ENCODE results near the gene TANC1. TPM values are rescaled to one million over a fixed set of nuclear protein-coding genes. Genes with fewer than 3 reads are reported as not detected.

Gene TANC1
- total RNA-seq, 1 donor from 2014 or later: 30.3 TPM

DNA sequence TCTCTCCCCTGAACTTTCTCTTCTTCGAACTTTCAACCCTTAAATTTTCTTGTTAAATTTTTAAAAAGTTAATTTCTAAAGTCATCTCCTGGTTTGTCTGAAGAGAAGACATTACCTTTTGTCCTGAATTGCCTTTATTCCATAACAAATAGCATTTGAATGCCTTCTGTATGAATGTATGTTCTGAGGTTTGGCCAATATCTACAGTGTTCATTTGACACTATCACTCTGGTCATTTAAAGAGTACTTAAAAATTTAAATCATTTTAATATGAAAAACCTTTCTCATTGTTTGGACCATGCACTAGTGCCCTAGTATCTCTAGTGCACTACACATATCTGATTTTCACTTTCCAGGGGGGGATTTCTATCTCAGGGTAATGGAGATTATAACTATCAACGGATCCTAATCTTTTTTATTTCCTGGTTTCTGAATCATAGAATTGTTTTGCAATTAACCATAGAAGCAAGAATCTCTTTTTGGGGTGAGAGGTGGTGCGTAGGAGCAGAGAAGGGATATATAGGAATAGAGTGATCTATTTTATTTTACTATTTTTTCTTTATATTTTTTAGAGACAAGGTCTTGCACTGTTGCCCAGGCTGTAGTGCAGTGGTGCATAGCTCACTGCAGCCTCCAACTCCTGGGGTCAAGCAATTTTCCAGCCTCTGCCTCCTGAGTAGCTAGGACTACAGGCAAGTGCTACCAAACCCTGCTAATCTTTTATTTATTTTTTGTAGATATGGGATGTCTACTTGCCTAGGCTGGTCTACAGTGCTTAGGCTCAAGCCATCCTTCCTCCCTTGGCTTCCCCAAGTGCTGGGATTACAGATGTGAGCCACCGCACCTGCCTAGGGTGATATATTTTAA, 25.5 kb downstream of the TANC1 start:
- no peak for DNase-seq (ENCODE audit: low spot score)

DNA sequence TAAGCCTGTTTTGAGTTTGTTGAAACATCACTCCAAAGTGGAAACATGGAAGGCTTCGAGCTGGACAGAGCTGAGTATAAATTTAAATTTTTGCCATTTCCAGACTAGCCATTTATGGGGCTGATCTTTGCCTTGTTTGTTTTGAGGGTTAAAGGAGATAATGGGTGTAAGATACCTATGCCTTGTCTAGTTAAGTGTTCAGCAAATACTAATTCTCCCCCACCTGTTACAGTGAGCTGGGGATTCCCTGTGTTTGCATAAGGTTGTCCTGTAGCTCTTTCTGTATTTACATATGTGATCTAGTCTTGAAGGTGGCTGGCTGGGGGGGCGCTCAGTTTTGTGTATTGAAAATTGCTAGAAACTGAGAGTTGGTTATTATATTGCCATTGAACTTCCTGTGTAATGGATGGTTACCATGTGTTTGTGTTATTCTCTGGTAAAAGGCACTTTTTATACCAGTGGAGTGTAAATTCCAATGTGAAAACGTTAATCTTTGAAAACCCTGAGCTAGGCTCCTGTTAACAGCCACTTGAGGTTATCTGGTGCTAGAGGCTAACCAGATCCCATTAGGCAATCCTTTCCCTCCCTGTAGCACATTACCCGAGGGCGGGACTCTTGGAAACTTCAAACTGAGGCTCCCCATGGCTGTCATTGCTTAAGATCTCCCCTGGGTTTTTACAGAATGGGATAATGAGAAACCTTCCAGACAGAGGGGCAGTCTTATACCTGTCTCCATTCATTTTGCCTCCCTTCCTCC, 26.7 kb downstream of the TANC1 start:
- DNase-seq (ENCODE audit: low spot score): peak; percentile 78

GRCh38 chr2:158995677-158996049, 27.2 kb downstream of the TANC1 start:
- no peak for DNase-seq (ENCODE audit: low spot score)

- DNase-seq (ENCODE audit: low spot score): no peak
Observed at GRCh38 chr2:158996378-158996993, 28.0 kb downstream of the TANC1 start.

GRCh38 chr2:158997037-158997790, 28.8 kb downstream of the TANC1 start:
- DNase-seq (ENCODE audit: low spot score): no peak

GRCh38 chr2:158998551-158999248, 30.3 kb downstream of the TANC1 start:
- no peak for DNase-seq (ENCODE audit: low spot score)

- DNase-seq (ENCODE audit: low spot score): no peak
Observed at GRCh38 chr2:158999458-158999857, 31.0 kb downstream of the TANC1 start.

- DNase-seq (ENCODE audit: low spot score): no peak
Observed at GRCh38 chr2:159000072-159000471, 31.6 kb downstream of the TANC1 start.

DNA sequence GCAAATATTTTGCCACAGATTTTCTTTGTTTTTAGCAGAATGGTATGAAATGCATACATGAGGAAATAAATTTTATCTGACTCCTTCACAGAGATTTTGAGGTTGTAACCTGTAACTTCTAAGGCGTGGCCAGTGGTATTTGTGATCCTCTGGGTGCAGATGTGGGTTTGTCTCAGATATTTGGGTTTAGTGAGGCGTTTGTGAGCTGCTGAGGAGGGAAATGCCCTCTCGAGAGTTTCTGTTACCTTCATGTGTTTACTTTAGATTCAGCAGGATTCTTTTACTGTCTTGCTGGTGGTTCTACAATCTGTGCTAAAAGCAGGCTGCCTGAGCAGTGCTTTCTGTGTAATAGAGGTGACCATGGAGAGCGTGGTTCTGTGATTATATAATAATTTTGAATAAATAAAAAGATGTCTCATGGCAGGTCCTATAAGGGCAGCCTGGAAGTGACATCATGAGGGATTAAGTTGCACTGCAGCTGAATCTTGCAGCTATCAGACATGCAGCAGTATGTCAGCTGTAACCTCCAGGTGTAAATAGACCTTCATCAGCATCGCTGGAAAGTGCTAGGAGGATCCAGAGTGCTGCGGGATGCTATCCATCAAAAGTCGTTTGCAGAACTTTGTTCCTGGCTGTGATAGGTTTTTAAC, 34.1 kb downstream of the TANC1 start:
- DNase-seq (ENCODE audit: low spot score): no peak

DNA sequence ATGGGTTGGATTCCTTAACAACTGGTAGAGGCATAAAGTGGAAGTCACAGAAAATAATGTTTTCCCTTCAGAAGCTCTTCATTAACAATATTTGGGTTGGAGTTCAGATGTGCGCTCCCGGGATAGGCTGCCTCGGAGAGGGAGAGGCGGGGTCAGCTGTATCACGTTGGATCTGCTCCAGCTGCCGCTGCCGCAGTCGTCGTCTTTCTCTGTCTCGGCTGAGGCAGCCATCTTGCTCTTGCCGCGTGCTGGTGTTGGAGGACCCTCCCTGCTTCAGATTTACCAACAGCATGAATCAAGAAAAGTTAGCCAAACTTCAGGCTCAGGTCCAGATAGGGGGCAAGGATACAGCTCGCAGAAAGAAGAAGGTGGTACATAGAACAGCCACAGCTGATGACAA, 35.1 kb downstream of the TANC1 start:
- no peak for DNase-seq (ENCODE audit: low spot score)

GRCh38 chr2:159004849-159005248, 36.4 kb downstream of the TANC1 start:
- no peak for DNase-seq (ENCODE audit: low spot score)

DNA sequence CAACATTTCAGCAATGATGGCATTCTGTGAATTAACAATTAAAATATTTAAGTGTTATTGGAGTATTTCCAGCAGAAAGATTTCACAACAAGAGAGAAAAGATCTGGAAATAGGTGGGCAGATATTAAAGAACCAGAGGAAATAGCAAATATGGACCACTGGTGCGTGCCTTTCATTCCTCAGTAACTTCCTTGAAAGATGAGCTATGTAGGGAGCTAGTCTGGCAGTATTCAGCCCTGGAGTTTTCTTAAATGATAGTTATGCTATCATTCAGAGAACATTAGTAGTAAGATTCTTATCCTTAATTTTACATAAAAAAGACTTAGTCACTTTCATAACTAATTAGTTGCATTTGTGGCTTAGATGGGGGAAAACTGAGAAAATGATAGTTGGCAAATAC, 41.5 kb downstream of the TANC1 start:
- DNase-seq (ENCODE audit: low spot score): no peak

- DNase-seq (ENCODE audit: low spot score): peak; percentile 35
Observed at GRCh38 chr2:159010340-159010739, 41.9 kb downstream of the TANC1 start.

GRCh38 chr2:159010963-159011362, 42.5 kb downstream of the TANC1 start:
- no peak for DNase-seq (ENCODE audit: low spot score)

- DNase-seq (ENCODE audit: low spot score): no peak
Observed at GRCh38 chr2:159012142-159012541, 43.7 kb downstream of the TANC1 start.

- DNase-seq (ENCODE audit: low spot score): no peak
Observed at GRCh38 chr2:159013103-159013502, 44.7 kb downstream of the TANC1 start.

GRCh38 chr2:159015174-159015573, 46.7 kb downstream of the TANC1 start:
- no peak for DNase-seq (ENCODE audit: low spot score)

- no peak for DNase-seq (ENCODE audit: low spot score)
Observed at GRCh38 chr2:159015823-159016222, 47.4 kb downstream of the TANC1 start.

GRCh38 chr2:159017837-159018236, 49.4 kb downstream of the TANC1 start:
- DNase-seq (ENCODE audit: low spot score): no peak

DNA sequence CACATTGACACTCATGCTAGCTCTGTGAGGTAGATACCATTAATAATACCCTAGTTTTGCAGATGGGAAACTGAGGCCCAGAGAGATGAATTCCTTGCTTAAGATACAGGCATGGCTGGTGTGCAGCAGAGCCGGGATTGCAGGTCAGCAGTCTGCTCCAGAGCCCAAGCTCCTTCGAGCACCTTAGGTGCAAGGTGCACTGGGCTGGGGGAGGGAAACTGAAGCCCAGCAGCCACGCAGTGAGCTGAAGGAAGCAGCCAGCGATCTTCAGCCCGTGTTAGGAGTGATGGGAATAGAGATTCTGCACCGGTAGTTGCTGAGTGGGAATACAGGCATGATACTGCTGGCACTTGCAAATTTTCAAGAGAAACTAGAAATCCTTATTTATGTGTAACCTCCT, 50.6 kb downstream of the TANC1 start:
- no peak for DNase-seq (ENCODE audit: low spot score)

GRCh38 chr2:159022019-159022418, 53.6 kb downstream of the TANC1 start:
- no peak for DNase-seq (ENCODE audit: low spot score)

Measured in umbilical cord (tissue), 2 donors.